C4-2B (cell line): Measurements from ENCODE around the gene DPH7.

Experiments
- CTCF ChIP-seq: fragments of 450-650 bp; conservative IDR thresholded peaks from 2 replicates; pipeline ENCODE4 v1.5.1; 2017; ENCODE audit warnings: mild to moderate bottlenecking
- ZFX ChIP-seq: fragments of 450-650 bp; IDR thresholded peaks from 2 replicates; pipeline ENCODE4 v1.6.1; 2017

GRCh38 chr9:137588891-137589290 is 10.2 kb upstream of the DPH7 start:
- no peak for TF ChIP-seq CTCF
- no peak for TF ChIP-seq ZFX
